Activated effector memory CD4-positive, alpha-beta T cell treated with Interleukin-2 at 50 U/mL for 16 hours (primary cell): ENCODE data around the gene CYP4X1.
"Not testable (repeated sequence)": the region's sequence is repeated elsewhere in the genome, so short reads cannot be mapped to it uniquely, and the experiment has no call there.

ENCODE experiments used
- DNase-seq: peaks from one replicate; pipeline ENCODE4 v3.0.0-alpha.2; 2020

Gene CYP4X1, protein sequence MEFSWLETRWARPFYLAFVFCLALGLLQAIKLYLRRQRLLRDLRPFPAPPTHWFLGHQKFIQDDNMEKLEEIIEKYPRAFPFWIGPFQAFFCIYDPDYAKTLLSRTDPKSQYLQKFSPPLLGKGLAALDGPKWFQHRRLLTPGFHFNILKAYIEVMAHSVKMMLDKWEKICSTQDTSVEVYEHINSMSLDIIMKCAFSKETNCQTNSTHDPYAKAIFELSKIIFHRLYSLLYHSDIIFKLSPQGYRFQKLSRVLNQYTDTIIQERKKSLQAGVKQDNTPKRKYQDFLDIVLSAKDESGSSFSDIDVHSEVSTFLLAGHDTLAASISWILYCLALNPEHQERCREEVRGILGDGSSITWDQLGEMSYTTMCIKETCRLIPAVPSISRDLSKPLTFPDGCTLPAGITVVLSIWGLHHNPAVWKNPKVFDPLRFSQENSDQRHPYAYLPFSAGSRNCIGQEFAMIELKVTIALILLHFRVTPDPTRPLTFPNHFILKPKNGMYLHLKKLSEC

GRCh38 chr1:47023268-47024140 lies at the start of gene CYP4X1:
Gene CYP4X1, plus strand, starts transcription at chr1:47023669. Its CDS starts 149 bp downstream, at chr1:47023818.
- DNase-seq: no peak

GRCh38 chr1:46983166-46983829 lies 40.2 kb upstream of the CYP4X1 start:
- DNase-seq: no peak

DNA sequence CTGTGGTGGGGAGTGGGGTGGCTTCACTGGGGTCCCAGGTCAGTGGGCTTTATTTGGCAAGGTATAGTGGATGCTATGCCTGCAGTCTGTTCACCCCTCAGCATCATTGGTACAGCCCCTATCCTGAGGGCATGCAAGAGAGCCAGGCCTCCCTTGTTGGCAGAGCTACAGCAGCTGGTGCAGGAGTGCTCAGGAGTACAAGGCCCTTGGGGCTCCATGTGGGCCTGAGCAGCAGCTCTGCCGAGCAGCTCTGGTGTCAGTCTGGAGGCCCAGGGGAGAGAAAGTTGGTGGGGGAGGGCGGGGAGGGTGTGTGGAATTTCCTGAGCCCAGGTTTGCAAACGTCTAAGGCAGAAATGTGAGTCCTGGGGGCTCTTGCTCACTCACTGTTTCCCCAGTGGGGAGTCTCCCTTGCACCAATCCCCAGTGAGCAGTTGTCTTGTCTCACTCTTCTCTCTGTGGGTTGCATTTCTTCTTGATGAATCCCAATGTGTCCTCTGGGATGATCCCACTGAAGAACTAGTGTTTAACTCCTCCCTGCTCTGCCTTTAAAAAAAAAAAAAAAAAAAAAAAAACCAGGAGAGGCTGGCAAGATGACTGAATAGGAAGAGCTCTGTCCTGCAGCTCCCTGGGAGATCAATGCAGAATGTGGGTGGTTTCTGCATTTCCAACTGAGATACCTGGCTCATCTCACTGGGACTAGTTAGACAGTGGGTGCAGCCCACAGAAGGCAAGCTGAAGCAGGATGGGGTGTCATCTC lies 39.5 kb upstream of the CYP4X1 start:
- no peak for DNase-seq

DNA sequence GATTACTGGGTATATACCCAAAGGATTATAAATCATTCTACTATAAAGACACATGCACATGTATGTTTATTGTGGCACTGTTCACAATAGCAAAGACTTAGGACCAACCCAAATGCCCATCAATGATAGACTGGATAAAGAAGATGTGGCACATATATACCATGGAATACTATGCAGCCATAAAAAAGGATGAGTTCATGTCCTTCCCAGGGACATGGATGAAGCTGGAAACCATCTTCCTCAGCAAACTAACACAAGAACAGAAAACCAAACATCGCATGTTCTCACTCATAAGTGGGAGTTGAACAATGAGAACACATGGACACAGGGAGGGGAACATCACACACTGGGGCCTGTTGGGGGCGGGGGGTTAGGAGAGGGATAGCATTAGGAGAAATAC lies 32.9 kb upstream of the CYP4X1 start:
- DNase-seq: not testable (repeated sequence)

DNA sequence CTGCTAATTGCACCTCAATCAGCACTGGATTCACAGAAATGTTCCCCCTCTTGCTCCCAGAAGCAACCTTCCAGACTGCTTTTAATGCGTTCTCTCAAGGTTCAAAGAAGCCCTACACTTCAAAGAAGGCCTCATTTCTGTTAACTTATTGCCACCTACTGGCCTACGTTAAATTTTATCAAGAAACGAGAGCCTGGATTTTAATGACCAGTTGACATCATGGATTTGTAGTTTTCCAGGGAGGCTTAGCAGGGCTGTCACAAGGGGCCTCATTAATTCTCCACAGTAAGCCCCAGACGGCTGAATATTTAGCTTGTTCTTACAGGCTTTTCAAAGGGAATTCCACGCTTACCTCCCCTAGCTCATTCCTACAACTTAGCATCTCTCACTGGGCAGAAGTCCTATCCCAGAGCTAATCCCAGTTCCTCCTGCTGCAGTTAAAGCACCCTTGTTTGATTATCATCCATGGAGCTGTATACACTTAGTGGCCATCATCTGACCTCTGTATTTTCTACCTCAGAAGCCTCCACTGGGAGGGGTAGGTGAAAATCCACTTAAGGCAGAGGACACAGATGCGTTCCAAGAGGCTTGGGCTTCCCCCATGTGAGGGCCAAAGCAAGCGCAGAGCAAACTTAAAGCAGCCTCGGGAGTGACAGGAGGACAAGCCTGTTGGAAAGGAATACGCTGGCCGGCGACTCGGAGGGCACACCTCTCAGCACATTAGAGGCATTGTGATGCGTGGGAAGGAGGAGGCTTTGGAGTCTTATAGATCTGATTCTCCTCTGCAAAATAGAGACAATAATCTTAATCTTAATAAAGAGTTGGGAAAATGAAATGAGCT lies 32.2 kb upstream of the CYP4X1 start:
- DNase-seq: no peak

DNA sequence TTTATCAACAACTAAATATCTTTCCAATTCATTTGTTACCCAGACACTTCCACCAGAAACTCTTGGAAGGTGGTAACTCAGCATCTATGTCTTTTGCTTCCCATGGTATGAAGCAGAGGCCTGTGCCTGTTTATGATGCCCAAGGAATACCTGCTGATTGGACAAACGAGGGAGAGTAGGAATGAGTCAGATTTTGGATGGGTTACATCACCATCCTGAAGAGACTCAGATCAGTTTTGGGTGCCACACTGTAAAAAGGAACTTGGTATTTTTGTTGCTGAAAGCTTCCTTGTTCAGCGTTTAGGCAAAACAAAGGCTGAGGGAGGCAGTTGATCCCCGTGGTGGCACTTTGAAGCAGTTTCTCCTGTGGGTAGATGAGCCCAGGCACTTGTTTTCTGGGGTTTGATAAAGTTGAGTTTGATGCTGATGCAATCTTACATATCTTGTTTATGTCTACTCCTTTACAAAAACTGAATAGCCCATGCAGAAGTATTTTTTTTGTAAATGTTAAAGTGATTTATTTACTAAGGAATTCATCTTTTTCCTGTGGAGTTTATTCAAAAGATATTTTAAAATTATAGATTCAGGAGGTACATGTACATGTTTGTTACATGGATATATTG lies 26.7 kb upstream of the CYP4X1 start:
- no peak for DNase-seq

- no peak for DNase-seq
These were observed 21.3 kb upstream of the CYP4X1 start for GRCh38 chr1:47002211-47002610.

GRCh38 chr1:47003896-47004403 lies 19.5 kb upstream of the CYP4X1 start:
- no peak for DNase-seq

DNA sequence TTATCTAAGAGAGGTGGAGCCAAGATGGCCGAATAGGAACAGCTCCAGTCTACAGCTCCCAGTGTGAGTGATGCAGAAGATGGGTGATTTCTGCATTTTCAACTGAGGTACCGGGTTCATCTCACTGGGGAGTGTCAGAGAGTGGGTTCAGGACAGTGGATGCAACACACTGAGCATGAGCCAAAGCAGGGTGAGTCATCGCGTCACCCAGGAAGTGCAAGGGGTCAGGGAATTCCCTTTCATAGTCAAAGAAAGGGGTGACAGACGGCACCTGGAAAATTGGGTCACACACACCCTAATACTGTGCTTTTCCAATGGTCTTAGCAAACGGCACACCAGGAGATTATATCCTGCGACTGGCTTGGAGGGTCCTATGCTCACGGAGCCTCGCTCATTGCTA lies 17.0 kb upstream of the CYP4X1 start:
- DNase-seq: not testable (repeated sequence)

- no peak for DNase-seq
These were observed 10.2 kb upstream of the CYP4X1 start for GRCh38 chr1:47013293-47013692.

DNA sequence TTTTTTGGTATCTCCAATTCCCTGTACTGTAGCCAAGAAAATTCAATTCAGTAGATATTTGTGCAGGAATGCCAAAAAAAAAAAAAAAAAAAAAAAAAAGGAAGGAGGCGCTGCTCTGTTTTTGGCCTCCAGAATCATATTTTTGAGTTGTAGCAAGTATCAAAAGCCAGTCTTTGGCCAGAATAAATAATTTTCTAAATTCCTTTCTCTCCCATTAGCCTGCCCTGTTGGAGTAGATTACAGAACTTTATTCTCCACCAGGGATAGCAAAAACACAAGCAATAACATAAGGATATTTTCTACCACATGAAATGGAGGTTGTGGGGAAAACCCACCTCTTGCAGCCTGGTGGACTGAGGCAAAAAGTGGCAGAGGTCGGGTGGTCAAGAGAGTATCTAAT lies 2.4 kb upstream of the CYP4X1 start:
- no peak for DNase-seq

DNA sequence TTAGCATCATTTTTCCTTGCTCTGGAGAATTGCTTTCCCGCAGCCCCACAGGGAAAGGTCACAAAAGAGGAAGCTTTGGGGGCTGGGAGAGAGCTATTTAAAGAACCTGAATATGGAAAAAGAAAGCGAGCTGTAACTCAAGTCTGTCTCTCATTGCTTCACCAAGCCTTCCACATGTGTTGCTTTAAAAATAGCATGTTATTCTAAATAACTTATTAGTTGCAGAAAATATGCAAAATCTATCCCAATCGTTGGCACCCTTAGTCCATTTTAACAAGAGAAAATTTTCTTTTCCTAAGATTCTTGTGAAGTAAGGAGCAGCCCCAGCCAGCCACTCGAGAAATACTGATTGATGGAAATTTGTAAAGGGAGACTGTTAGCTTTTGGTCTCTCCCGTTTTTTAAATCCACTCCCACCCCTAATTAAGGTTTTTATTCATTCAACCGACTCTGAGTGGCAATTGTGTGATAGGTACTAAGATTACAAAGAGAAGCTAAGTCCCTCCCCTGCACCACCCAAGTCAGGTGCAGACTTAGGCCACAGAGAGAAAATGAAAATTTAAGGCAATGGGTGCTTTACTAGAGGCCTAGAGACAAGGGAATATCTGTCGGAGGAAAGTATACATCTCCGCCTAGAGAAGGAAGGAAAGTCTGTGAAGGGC lies 802 bp downstream of the CYP4X1 start:
- DNase-seq: no peak

DNA sequence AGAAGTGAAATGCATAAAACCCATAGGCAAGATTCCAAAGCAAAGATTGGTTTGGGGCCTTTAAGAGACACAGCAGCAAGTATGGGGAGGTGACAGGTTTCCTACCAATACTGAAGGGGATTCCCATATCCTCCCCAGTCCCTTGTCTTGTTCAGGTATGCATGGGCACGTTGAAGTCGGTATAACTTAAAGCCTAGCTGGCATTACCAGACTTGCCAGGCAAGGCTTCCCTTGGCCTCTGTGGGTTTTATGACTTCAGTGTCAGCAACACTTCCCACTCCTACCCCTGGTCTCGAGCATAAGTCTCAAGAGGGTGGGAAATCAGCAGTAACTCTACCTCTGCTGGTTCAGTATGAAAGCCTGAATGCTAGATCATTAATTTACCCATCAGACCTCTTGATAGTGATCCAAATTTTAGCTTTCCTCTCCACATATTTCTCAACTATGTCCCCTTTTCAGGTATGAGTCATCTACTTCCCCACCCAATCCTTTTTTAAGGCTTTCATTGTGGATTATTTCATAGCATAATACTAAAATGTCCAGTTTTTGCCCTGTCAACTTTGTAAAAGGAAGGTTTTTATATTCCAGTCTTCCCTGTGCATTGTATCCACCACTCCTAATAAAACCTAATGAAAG lies 6.8 kb downstream of the CYP4X1 start:
- DNase-seq: no peak

GRCh38 chr1:47031059-47031458 lies 7.6 kb downstream of the CYP4X1 start:
- DNase-seq: no peak

DNA sequence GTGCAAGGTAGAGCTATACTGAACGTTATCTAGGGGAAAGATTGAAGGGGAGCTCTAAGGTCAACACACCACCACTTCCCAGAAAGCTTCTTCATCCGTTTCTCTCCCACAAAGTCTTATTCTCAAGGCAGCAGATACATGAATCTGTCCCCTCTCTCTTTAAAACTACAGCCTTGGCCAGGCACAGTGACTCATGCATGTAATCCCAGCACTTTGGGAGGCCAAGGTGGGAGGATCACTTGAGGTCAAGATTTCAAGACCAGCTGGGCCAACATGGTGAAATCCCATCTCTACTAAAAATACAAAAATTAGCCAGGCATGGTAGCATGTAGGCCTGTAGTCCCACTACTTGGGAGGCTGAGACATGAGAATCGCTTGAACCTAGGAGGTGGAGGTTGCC lies 8.1 kb downstream of the CYP4X1 start:
- DNase-seq: no peak

DNA sequence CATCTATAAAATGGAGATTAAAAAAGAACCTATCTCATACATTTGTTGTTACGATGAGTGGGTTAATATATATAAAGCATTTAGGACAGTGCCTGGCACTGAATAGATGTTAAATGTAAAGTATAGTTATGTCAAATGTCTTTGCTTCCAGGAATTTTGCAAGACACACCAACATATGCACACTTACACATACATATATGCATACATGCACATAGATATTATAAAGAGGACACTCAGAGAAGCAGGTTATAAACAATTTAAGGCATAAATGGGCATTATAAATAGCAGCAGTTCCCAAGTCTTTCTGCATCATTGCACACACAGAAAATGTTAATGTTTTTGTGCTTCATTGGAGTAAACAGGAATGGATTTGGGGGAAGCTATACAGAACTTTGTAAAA lies 13.3 kb downstream of the CYP4X1 start:
- no peak for DNase-seq

- no peak for DNase-seq
These were observed 35.9 kb downstream of the CYP4X1 start for GRCh38 chr1:47059376-47059775.

DNA sequence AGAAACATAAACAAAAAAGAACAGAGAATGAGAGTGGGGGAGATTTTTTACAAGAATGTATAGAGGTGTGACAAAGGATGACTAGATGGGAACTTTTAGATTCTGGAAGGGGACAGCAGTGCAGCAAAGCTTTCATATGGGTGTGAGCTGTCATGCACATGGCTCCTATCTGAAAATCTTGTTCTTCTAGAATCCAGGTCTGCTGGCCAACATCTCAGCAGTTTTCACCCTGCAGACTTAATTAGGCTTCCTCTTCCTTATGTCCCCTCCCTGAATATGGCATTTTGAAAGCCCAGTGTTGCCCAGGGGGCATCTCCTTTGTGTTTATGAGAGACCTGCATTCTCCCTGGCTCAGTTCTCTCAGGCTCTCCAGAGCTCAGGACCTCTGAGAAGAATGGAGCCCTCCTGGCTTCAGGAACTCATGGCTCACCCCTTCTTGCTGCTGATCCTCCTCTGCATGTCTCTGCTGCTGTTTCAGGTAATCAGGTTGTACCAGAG lies 43.7 kb downstream of the CYP4X1 start, which contains the start of gene CYP4Z1:
Gene CYP4Z1 (plus strand): TSS at position 135 of the 498 bp plus-strand sequence. CDS start 260 bp downstream, at position 395.
- DNase-seq: no peak

DNA sequence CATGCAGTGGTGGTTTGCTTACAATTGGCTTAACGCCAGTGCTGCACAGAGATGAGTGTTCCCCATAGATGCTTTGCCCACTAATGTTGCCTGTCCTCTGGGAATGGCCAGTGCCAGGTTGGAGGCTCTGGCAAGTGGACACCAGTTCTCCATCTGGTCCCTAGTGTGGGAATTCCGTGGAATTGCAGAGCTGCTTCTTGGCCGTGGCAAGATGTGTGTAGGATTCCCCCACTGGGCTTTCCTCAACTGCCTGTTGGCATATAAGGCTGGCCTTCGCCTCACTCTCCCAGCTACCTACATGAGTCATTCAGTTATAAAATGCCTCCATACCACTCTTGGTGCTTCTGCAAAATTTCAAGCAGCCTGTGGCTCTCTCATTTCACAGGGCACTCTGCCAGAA lies 45.6 kb downstream of the CYP4X1 start:
- DNase-seq: not testable (repeated sequence)
